Measurements from ENCODE around the gene CSGALNACT2. TPM values are rescaled to one million over a fixed set of nuclear protein-coding genes. Genes with fewer than 3 reads are reported as not detected.

The CSGALNACT2 gene
- total and polyA plus RNA-seq, 2 donors = 16.1 to 21.2 TPM

DNA sequence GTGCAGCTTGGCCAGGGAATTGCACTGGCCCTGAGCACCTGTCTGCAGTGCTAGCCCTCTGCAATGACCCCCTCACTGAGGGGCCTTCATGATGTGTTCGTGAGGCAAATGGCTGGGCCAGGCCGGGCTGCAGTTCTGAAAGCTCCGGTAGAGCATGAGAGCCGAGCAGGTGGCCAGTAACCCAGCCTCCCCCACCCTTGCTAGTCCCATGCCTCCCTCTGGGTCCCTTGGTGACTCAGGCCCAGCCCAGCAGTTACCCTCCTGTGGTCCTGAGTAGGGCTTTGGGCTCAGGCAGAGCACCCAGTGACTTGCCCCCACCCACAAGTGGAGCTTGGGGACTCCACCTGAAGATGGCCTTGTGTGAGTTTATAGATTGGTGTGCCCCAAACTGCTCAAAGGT is 16.1 kb upstream of the CSGALNACT2 start:
- DNase-seq (ENCODE audit: low read depth in 6 of 9, low spot score in 9 of 9) = no peak
- no peaks in the 10 kb centered on the region for H3K36me3 ChIP-seq (ENCODE audit: control insufficient read depth in 2 of 2, insufficient read depth in 2 of 2, low read length in 1 of 2)
- peaks cover 5 to 18% of the 10 kb centered on the region in 2 donors for H3K4me1 ChIP-seq (ENCODE audit: control insufficient read depth in 2 of 2, insufficient read depth in 2 of 2, low read length in 2 of 2)
- no peaks in the 10 kb centered on the region for H3K27me3 ChIP-seq (ENCODE audit: control insufficient read depth in 2 of 2, insufficient read depth in 1 of 2, low read length in 1 of 2)
- no peaks in the 10 kb centered on the region for H3K9me3 ChIP-seq (ENCODE audit: control insufficient read depth in 2 of 2, insufficient read depth in 1 of 2, low read length in 1 of 2)
- no peak overlapping the region for H3K4me3 ChIP-seq (ENCODE audit: low read length in 2 of 2)
- no peak overlapping the region for H3K27ac ChIP-seq (ENCODE audit: low read depth in 1 of 2, low read length in 1 of 2)
- 96% methylated on average over 4 of the region's 4 CpGs for WGBS

DNA sequence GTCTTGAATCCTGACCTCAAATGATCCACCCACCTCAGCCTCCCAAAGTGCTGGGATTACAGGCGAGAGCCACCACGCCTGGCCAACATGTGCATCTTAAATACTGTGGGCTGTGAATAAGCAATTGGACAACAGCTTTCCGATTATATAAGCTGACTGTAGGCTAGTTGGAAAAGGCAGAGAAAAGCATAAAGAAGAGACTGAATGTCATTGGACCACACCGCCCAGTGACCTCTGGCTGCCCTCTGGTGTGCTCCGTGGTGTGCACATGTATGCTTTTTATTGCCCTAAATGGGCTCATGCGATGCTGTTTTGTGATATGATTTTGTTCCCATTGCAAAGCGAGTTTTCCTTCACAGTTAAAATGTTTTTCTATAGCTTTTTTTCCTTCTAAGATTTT is 15.4 kb upstream of the CSGALNACT2 start:
- H3K27me3 ChIP-seq (ENCODE audit: control insufficient read depth in 2 of 2, insufficient read depth in 1 of 2, low read length in 1 of 2) = no peaks in the 10 kb centered on the region
- no peak overlapping the region for H3K4me3 ChIP-seq (ENCODE audit: low read length in 2 of 2)
- no peaks in the 10 kb centered on the region for H3K9me3 ChIP-seq (ENCODE audit: control insufficient read depth in 2 of 2, insufficient read depth in 1 of 2, low read length in 1 of 2)
- no peak for DNase-seq (ENCODE audit: low read depth in 6 of 9, low spot score in 9 of 9)
- 98% methylated on average over 7 of the region's 7 CpGs for WGBS
- peaks cover 5 to 18% of the 10 kb centered on the region in 2 donors for H3K4me1 ChIP-seq (ENCODE audit: control insufficient read depth in 2 of 2, insufficient read depth in 2 of 2, low read length in 2 of 2)
- no peaks in the 10 kb centered on the region for H3K36me3 ChIP-seq (ENCODE audit: control insufficient read depth in 2 of 2, insufficient read depth in 2 of 2, low read length in 1 of 2)
- no peak overlapping the region for H3K27ac ChIP-seq (ENCODE audit: low read depth in 1 of 2, low read length in 1 of 2)

DNA sequence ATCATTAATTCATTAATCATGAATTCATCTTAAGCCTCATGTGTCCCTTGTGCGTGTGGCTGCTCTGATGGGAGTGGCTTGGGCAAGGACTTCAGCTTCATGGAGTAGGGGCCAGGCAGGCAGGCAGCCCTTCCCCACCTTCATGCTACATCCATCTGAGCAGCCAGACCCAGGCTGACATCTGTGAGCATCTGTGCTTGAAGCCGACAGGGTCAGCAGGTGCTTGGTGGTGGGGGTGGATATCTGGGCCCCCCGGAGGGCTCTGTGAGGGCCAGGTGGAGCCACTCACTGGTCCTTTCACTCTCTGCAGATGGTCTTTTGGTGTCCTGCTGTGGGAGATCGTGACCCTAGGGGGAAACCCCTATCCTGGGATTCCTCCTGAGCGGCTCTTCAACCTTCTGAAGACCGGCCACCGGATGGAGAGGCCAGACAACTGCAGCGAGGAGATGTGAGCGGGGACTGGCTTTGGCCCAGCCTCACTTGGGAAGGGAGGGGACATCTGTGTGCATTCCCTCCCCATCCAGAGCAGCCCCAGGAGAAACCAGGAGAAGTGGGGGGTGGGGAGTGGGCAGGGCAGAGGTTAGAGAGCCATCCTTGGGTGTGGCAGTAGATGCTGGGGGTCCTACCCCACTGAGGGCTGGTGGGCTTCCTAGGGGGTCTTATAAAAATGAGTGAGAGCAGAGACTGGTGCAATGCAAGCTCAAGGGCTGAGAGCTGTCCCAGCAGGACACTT is 14.7 kb upstream of the CSGALNACT2 start:
- no peak for DNase-seq (ENCODE audit: low read depth in 6 of 9, low spot score in 9 of 9)
- WGBS = 97% methylated on average over 9 of the region's 9 CpGs

GRCh38 chr10:43124094-43124521 is 14.1 kb upstream of the CSGALNACT2 start:
- H3K4me1 ChIP-seq (ENCODE audit: control insufficient read depth in 2 of 2, insufficient read depth in 2 of 2, low read length in 2 of 2) = peaks cover 7 to 22% of the 10 kb centered on the region in 2 donors
- no peak for DNase-seq (ENCODE audit: low read depth in 6 of 9, low spot score in 9 of 9)
- WGBS = 95% methylated on average over 6 of the region's 6 CpGs

More for the DNA sequence above, 14.7 kb upstream of the CSGALNACT2 start:
- no peak overlapping the region for H3K27ac ChIP-seq (ENCODE audit: low read depth in 1 of 2, low read length in 1 of 2)
- no peaks in the 10 kb centered on the region for H3K27me3 ChIP-seq (ENCODE audit: control insufficient read depth in 2 of 2, insufficient read depth in 1 of 2, low read length in 1 of 2)
- no peaks in the 10 kb centered on the region for H3K36me3 ChIP-seq (ENCODE audit: control insufficient read depth in 2 of 2, insufficient read depth in 2 of 2, low read length in 1 of 2)
- H3K4me1 ChIP-seq (ENCODE audit: control insufficient read depth in 2 of 2, insufficient read depth in 2 of 2, low read length in 2 of 2) = peaks cover 5 to 18% of the 10 kb centered on the region in 2 donors
- H3K9me3 ChIP-seq (ENCODE audit: control insufficient read depth in 2 of 2, insufficient read depth in 1 of 2, low read length in 1 of 2) = no peaks in the 10 kb centered on the region
- no peak overlapping the region for H3K4me3 ChIP-seq (ENCODE audit: low read length in 2 of 2)

DNA sequence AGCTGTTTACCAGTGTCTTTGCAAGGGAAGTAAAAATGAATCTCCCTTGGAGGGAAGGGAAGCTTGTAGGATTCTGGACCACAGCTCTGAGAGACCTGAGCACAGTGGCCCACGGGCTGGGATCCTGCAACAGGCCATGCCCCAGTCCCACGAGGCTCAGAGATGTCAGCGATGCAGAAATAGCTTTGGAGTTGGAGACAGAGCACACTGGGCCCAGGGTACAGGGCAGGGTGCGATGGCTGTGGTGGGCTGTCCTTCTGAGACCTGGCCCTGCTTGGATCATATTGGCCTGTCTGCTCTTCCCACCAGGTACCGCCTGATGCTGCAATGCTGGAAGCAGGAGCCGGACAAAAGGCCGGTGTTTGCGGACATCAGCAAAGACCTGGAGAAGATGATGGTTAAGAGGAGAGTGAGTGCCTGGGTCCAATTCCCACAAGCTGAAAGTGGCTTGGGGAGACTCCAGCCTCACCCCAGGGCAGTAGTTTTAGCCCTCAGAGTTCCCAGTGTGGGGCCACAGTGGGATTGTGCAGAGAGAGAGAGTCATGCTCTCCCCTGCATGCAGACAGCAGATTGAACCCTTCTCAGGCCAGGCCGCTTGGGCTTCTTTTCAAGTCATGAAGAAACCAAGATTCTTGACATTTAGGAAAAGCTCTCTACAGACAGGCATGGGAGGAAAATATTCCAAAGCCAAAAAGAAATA is 13.5 kb upstream of the CSGALNACT2 start:
- Histone ChIP-seq H3K4me3 (ENCODE audit: low read length in 2 of 2) (no peak overlapping the region), H3K27ac (ENCODE audit: low read depth in 1 of 2, low read length in 1 of 2) (no peak overlapping the region), H3K36me3 (ENCODE audit: control insufficient read depth in 2 of 2, insufficient read depth in 2 of 2, low read length in 1 of 2) (no peaks in the 10 kb centered on the region), H3K9me3 (ENCODE audit: control insufficient read depth in 2 of 2, insufficient read depth in 1 of 2, low read length in 1 of 2) (no peaks in the 10 kb centered on the region), H3K4me1 (ENCODE audit: control insufficient read depth in 2 of 2, insufficient read depth in 2 of 2, low read length in 2 of 2) (peaks cover 10 to 26% of the 10 kb centered on the region in 2 donors), H3K27me3 (ENCODE audit: control insufficient read depth in 2 of 2, insufficient read depth in 1 of 2, low read length in 1 of 2) (no peaks in the 10 kb centered on the region)
- 91% methylated on average over 9 of the region's 9 CpGs for WGBS
- no peak for DNase-seq (ENCODE audit: low read depth in 6 of 9, low spot score in 9 of 9)

More at GRCh38 chr10:43124094-43124521, 14.1 kb upstream of the CSGALNACT2 start:
- Histone ChIP-seq H3K9me3 (ENCODE audit: control insufficient read depth in 2 of 2, insufficient read depth in 1 of 2, low read length in 1 of 2) (no peaks in the 10 kb centered on the region), H3K27me3 (ENCODE audit: control insufficient read depth in 2 of 2, insufficient read depth in 1 of 2, low read length in 1 of 2) (no peaks in the 10 kb centered on the region), H3K36me3 (ENCODE audit: control insufficient read depth in 2 of 2, insufficient read depth in 2 of 2, low read length in 1 of 2) (no peaks in the 10 kb centered on the region), H3K4me3 (ENCODE audit: low read length in 2 of 2) (no peak overlapping the region), H3K27ac (ENCODE audit: low read depth in 1 of 2, low read length in 1 of 2) (no peak overlapping the region)

DNA sequence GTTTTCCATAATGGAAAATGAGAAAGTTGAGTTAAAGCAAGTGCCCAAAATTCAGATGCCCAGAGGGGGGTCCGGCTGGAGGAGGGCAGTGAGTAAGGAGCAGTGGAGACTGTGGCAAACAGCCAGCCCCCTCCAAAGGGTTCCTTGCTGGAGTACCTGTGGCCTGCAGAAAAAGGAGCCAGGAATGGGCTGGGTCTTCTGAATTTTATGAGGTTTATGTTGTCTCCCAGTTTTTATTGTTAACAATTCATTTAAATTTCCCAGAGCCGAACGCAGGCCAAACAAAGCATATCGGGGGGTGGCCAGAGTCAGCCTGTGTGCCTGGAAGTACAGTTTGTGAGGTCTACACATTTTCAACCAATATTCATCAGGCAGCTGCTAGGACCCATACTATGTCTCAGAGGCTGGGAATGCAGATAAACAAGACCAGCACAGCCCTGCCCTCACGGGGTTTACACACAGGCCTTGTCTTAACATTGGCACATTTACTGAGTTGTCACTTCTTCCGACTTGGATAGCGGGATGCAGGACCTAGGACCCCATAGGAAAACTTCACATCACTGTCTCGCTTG is 12.9 kb upstream of the CSGALNACT2 start:
- H3K9me3 ChIP-seq (ENCODE audit: control insufficient read depth in 2 of 2, insufficient read depth in 1 of 2, low read length in 1 of 2) = no peaks in the 10 kb centered on the region
- H3K36me3 ChIP-seq (ENCODE audit: control insufficient read depth in 2 of 2, insufficient read depth in 2 of 2, low read length in 1 of 2) = no peaks in the 10 kb centered on the region
- no peak overlapping the region for H3K4me3 ChIP-seq (ENCODE audit: low read length in 2 of 2)
- H3K4me1 ChIP-seq (ENCODE audit: control insufficient read depth in 2 of 2, insufficient read depth in 2 of 2, low read length in 2 of 2) = peaks cover 10 to 24% of the 10 kb centered on the region in 2 donors
- H3K27ac ChIP-seq (ENCODE audit: low read depth in 1 of 2, low read length in 1 of 2) = no peak overlapping the region
- no peaks in the 10 kb centered on the region for H3K27me3 ChIP-seq (ENCODE audit: control insufficient read depth in 2 of 2, insufficient read depth in 1 of 2, low read length in 1 of 2)
- 98% methylated on average over 8 of the region's 8 CpGs for WGBS
- DNase-seq (ENCODE audit: low read depth in 6 of 9, low spot score in 9 of 9) = no peak

DNA sequence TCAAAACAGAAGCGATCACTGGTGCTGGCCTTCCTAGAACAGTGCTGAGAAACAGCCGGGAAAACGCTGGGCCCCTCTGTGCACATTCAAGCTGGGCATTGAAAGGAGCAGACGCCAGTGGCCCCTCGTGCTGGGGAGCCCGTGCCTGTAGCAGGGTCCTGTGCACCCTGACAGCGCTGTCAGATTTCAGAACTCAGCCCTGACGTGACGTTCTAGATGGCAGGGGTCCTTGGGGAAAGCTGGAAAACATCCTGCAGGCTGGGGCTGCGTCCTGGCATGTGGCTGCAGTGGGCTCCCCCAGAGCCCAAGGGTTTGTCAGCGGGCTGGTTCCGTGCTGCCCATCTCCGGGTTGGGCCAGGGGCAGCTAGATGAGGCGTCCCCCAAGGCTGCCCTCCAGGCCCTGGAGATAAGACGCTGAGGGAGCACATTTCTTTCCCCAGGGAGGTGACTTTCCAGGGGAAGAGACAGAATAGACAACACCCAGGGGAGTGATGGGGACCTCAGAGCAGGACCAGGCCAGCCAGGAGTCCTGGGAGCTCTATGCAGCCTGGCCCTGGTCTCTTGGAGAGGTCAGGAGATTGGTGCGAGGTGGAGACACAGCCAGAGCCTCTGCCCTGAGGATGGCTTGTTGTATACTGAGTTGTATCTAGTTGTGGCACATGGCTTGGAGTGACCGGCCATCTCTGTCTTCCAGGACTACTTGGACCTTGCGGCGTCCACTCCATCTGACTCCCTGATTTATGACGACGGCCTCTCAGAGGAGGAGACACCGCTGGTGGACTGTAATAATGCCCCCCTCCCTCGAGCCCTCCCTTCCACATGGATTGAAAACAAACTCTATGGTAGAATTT is 12.1 kb upstream of the CSGALNACT2 start:
- 95% methylated on average over 23 of the region's 23 CpGs for WGBS
- Histone ChIP-seq H3K9me3 (ENCODE audit: control insufficient read depth in 2 of 2, insufficient read depth in 1 of 2, low read length in 1 of 2) (no peaks in the 10 kb centered on the region), H3K4me3 (ENCODE audit: low read length in 2 of 2) (no peak overlapping the region), H3K27ac (ENCODE audit: low read depth in 1 of 2, low read length in 1 of 2) (no peak overlapping the region), H3K27me3 (ENCODE audit: control insufficient read depth in 2 of 2, insufficient read depth in 1 of 2, low read length in 1 of 2) (no peaks in the 10 kb centered on the region), H3K36me3 (ENCODE audit: control insufficient read depth in 2 of 2, insufficient read depth in 2 of 2, low read length in 1 of 2) (no peaks in the 10 kb centered on the region), H3K4me1 (ENCODE audit: control insufficient read depth in 2 of 2, insufficient read depth in 2 of 2, low read length in 2 of 2) (peaks cover 5 to 17% of the 10 kb centered on the region in 2 donors)
- no peak for DNase-seq (ENCODE audit: low read depth in 6 of 9, low spot score in 9 of 9)

- H3K4me3 ChIP-seq (ENCODE audit: low read length in 2 of 2) = no peak overlapping the region
- H3K27ac ChIP-seq (ENCODE audit: low read depth in 1 of 2, low read length in 1 of 2) = peak overlapping the region in 1 of 2 donors; percentile 3
- no peaks in the 10 kb centered on the region for H3K36me3 ChIP-seq (ENCODE audit: control insufficient read depth in 2 of 2, insufficient read depth in 2 of 2, low read length in 1 of 2)
- H3K27me3 ChIP-seq (ENCODE audit: control insufficient read depth in 2 of 2, insufficient read depth in 1 of 2, low read length in 1 of 2) = no peaks in the 10 kb centered on the region
- WGBS = 83% methylated on average over 7 of the region's 7 CpGs
- no peak for DNase-seq (ENCODE audit: low read depth in 6 of 9, low spot score in 9 of 9)
- H3K4me1 ChIP-seq (ENCODE audit: control insufficient read depth in 2 of 2, insufficient read depth in 2 of 2, low read length in 2 of 2) = peaks cover 5 to 9% of the 10 kb centered on the region in 2 donors
- H3K9me3 ChIP-seq (ENCODE audit: control insufficient read depth in 2 of 2, insufficient read depth in 1 of 2, low read length in 1 of 2) = no peaks in the 10 kb centered on the region
Observed at GRCh38 chr10:43126759-43127424, 11.4 kb upstream of the CSGALNACT2 start.
